PC-9 (cell line): ENCODE data around the gene TNRC6C. TPM values are rescaled to one million over a fixed set of nuclear protein-coding genes. Genes with fewer than 3 reads are reported as not detected.

ENCODE experiments used
- Bru-seq: library from RNA; stranded (reverse); fragments of 400-500 nt; gene quantifications from one replicate; lab custom pipeline; 2021; lab: Mats Ljungman, UMichigan
- BruChase-seq, 2 experiments: library from RNA; stranded (reverse); fragments of 400-500 nt; gene quantifications; one replicate each; lab custom pipeline; 2021; lab: Mats Ljungman, UMichigan
- BruUV-seq: library from RNA; stranded (reverse); fragments of 400-500 nt; replicated peaks from 2 replicates; lab custom pipeline; 2021; lab: Mats Ljungman, UMichigan
- CTCF ChIA-PET: fragments of 300-600 bp; sonication (Branson Sonifier 250); formaldehyde crosslinking; loops from one replicate; lab custom pipeline; 2022; ENCODE audit warnings: antibody characterized with exemption; lab: Charles Lee
- POLR2A ChIA-PET: fragments of 300-600 bp; sonication (Branson Sonifier 250); formaldehyde crosslinking; loops from one replicate; lab custom pipeline; 2022; ENCODE audit warnings: antibody characterized with exemption; ENCODE audit not compliant: unreplicated experiment; lab: Charles Lee
- DNase-seq, 2 experiments: peaks; one replicate each; pipeline versions ENCODE4 v3.0.0 to v3.0.0-alpha.2; 2015 to 2022; ENCODE audit warnings: mixed read lengths in 1 of 2
- H2AFZ ChIP-seq: fragments of 200-600 bp; sonication (generic); 2 replicates; pipeline ENCODE4 v1.8.1; 2017; ENCODE audit warnings: antibody characterized with exemption
- H3F3A ChIP-seq: fragments of 200-600 bp; sonication (generic); 2 replicates; pipeline ENCODE4 v1.8.1; 2017; ENCODE audit warnings: antibody characterized with exemption, mild to moderate bottlenecking, low read depth; ENCODE audit not compliant: insufficient read depth
- H3K27ac ChIP-seq: fragments of 200-600 bp; sonication (generic); 2 replicates; pipeline ENCODE4 v1.6.1; 2016; ENCODE audit warnings: mixed run types
- H3K27me3 ChIP-seq: fragments of 200-600 bp; sonication (generic); 2 replicates; pipeline ENCODE4 v1.6.1; 2016; ENCODE audit warnings: low read depth, mixed run types; ENCODE audit not compliant: insufficient read depth
- H3K36me3 ChIP-seq: fragments of 200-600 bp; sonication (generic); 2 replicates; pipeline ENCODE4 v1.6.1; 2016; ENCODE audit warnings: low read depth, mixed run types
- H3K4me1 ChIP-seq: fragments of 200-600 bp; sonication (generic); replicated peaks from 2 replicates; pipeline ENCODE4 v1.6.1; 2016; ENCODE audit warnings: mixed run types; ENCODE audit not compliant: insufficient read depth
- H3K4me2 ChIP-seq: fragments of 200-600 bp; sonication (generic); 2 replicates; pipeline ENCODE4 v1.6.1; 2017; ENCODE audit warnings: mixed run types
- H3K4me3 ChIP-seq: fragments of 200-600 bp; sonication (generic); 2 replicates; pipeline ENCODE4 v1.6.1; 2016; ENCODE audit warnings: mixed run types
- H3K79me2 ChIP-seq: fragments of 200-600 bp; sonication (generic); 2 replicates; pipeline ENCODE4 v1.6.1; 2017; ENCODE audit warnings: low read depth, mixed run types
- H3K9me2 ChIP-seq: fragments of 200-600 bp; sonication (generic); 2 replicates; pipeline ENCODE4 v1.8.1; 2017; ENCODE audit warnings: mild to moderate bottlenecking; ENCODE audit not compliant: insufficient read depth
- H3K9me3 ChIP-seq: fragments of 200-600 bp; sonication (generic); 2 replicates; pipeline ENCODE4 v1.8.1; 2016; ENCODE audit warnings: low read depth; ENCODE audit not compliant: insufficient read depth
- H4K20me1 ChIP-seq: fragments of 200-600 bp; sonication (generic); 2 replicates; pipeline ENCODE4 v1.8.1; 2017; ENCODE audit not compliant: insufficient read depth
- CTCF ChIP-seq: fragments of 200-600 bp; sonication (generic); conservative IDR thresholded peaks from 2 replicates; pipeline ENCODE4 v1.6.1; 2017; ENCODE audit warnings: mixed run types, antibody characterized with exemption, mild to moderate bottlenecking, moderate library complexity
- EZH2 ChIP-seq: fragments of 200-600 bp; sonication (generic); IDR thresholded peaks from 2 replicates; pipeline ENCODE4 v1.8.0; 2017; ENCODE audit warnings: antibody characterized with exemption, low read depth
- intact Hi-C: fragments of 100-400 bp; cut with micrococcal nuclease; formaldehyde crosslinking; loops from one replicate; pipeline ENCODE4 v1.10.0; 2022; ENCODE audit not compliant: unreplicated experiment
- long read RNA-seq: library from polyadenylated mRNA; stranded (forward); transcript quantifications from one replicate; pipeline ENCODE4 v2.0.0, GENCODE V29; 2022
- total RNA-seq: library from RNA; stranded (reverse); gene quantifications from 2 replicates; pipeline ENCODE4 v1.2.3, GENCODE V29; 2021

Gene TNRC6C
- 0.37 TPM in 1 of 2 replicates, not detected in the other for total RNA-seq
- Bru-seq, nascent RNA = percentile 14 among the genes with signal in this experiment
- BruChase-seq, experiment 1, labeled RNA remaining after a 2-hour chase = percentile 11 among the genes with signal in this experiment
- percentile 12 among the genes with signal in this experiment for BruChase-seq, experiment 2, labeled RNA remaining after a 6-hour chase
- long read RNA-seq, partial matches to known transcripts = 1 of 1 reads
- long read RNA-seq, other reads (novel, unspliced or antisense) = 0 of 1 reads

- ChIA-PET POLR2A (interaction anchor here (0.6 to 0.7 kb wide), 3 partner anchors 27 to 1334 kb away, joined by 4 to 13 read pairs (median 5); no protein-coding TSS in a partner anchor), CTCF (interaction anchor here (0.6 kb wide), 1 partner anchor 676 kb away, joined by 5 read pairs; no protein-coding TSS in a partner anchor)
- H3K36me3 ChIP-seq = no peaks in the 10 kb centered on the region
- DNase-seq = peak in 1 of 2 experiments; percentile 76
- no peak for TF ChIP-seq CTCF
- no peak for TF ChIP-seq EZH2
- H4K20me1 ChIP-seq = no peaks in the 10 kb centered on the region
- BruUV-seq = no TSS peak
- H3F3A ChIP-seq = no peaks in the 10 kb centered on the region
- H3K9me3 ChIP-seq = no peaks in the 10 kb centered on the region
- peaks cover 75% of the 10 kb centered on the region for H3K27me3 ChIP-seq
- H3K4me1 ChIP-seq = no peaks in the 10 kb centered on the region
- no peaks in the 10 kb centered on the region for H3K79me2 ChIP-seq
- no peak within 1 kb of the TSS for H3K27ac ChIP-seq
- intact Hi-C loops = no loop called here
- no peak within 1 kb of the TSS for H2AFZ ChIP-seq
- no peaks in the 10 kb centered on the region for H3K9me2 ChIP-seq
- H3K4me2 ChIP-seq = no peak within 1 kb of the TSS
- H3K4me3 ChIP-seq = no peak within 1 kb of the TSS
Observed at GRCh38 chr17:77957857-77958715, at the start of gene TNRC6C. TNRC6C (plus strand) TSS chr17:77958703; CDS start chr17:78004207, 45,504 bp downstream.

GRCh38 chr17:77909236-77909635 is 49.3 kb upstream of the TNRC6C start:
- H3F3A ChIP-seq = no peaks in the 10 kb centered on the region
- no peaks in the 10 kb centered on the region for H3K36me3 ChIP-seq
- no peak overlapping the region for H2AFZ ChIP-seq
- no peak for TF ChIP-seq CTCF
- no peak for TF ChIP-seq EZH2
- intact Hi-C loops = no loop called here
- no peaks in the 10 kb centered on the region for H3K4me1 ChIP-seq
- H3K27me3 ChIP-seq = peaks cover 67% of the 10 kb centered on the region
- H3K4me2 ChIP-seq = no peak overlapping the region
- H3K9me3 ChIP-seq = no peaks in the 10 kb centered on the region
- no peaks in the 10 kb centered on the region for H4K20me1 ChIP-seq
- BruUV-seq = no TSS peak
- H3K4me3 ChIP-seq = no peak overlapping the region
- no peak overlapping the region for H3K27ac ChIP-seq
- ChIA-PET POLR2A (no interaction called here), CTCF (no interaction called here)
- no peaks in the 10 kb centered on the region for H3K79me2 ChIP-seq
- no peak for DNase-seq
- H3K9me2 ChIP-seq = no peaks in the 10 kb centered on the region

- H3K4me3 ChIP-seq = no peak overlapping the region
- no TSS peak for BruUV-seq
- no peaks in the 10 kb centered on the region for H3K36me3 ChIP-seq
- H3K4me1 ChIP-seq = no peaks in the 10 kb centered on the region
- no peaks in the 10 kb centered on the region for H3K79me2 ChIP-seq
- H3K9me2 ChIP-seq = no peaks in the 10 kb centered on the region
- no peaks in the 10 kb centered on the region for H3F3A ChIP-seq
- H3K4me2 ChIP-seq = no peak overlapping the region
- DNase-seq = no peak
- H3K27me3 ChIP-seq = peaks cover 68% of the 10 kb centered on the region
- ChIA-PET POLR2A (no interaction called here), CTCF (no interaction called here)
- TF ChIP-seq EZH2 (no peak), CTCF (no peak)
- H3K9me3 ChIP-seq = no peaks in the 10 kb centered on the region
- no peaks in the 10 kb centered on the region for H4K20me1 ChIP-seq
- no peak overlapping the region for H3K27ac ChIP-seq
- intact Hi-C loops = no loop called here
- H2AFZ ChIP-seq = no peak overlapping the region
Observed at GRCh38 chr17:77909816-77910215, 48.7 kb upstream of the TNRC6C start.
